ENCODE results near the gene RPS6KC1. TPM values are rescaled to one million over a fixed set of nuclear protein-coding genes. Genes with fewer than 3 reads are reported as not detected.

RPS6KC1 gene
- polyA plus RNA-seq, 3 donors, result 8.9 to 16.0 (median 11.4) TPM

DNA sequence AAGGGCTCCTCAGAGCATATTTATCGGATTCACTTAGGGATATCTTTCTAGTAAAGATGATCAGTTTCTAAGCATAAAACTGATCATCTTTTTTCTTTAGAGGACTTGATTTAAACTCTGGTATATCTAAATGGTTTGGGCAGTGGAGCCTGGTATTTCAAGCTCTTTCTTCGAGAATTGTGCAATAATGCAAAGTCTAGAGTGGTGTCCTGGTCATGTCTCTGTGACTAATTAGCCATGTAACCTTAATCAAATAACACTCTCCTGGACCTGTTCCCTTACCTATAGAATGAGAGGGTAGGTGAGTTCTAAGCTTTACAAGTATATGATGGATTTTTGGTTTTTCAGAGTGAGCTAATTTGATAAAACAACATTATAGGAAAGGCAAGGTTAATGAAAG lies 225.2 kb downstream of the RPS6KC1 start:
- H2AFZ ChIP-seq (ENCODE audit: insufficient read depth, low read depth, low read length, poor library complexity, severe bottlenecking), result no peak overlapping the region
- intact Hi-C loops (cut with micrococcal nuclease), result no loop called here
- 100% methylated on average over 1 of the region's 2 CpGs for WGBS (ENCODE audit: insufficient coverage)

DNA sequence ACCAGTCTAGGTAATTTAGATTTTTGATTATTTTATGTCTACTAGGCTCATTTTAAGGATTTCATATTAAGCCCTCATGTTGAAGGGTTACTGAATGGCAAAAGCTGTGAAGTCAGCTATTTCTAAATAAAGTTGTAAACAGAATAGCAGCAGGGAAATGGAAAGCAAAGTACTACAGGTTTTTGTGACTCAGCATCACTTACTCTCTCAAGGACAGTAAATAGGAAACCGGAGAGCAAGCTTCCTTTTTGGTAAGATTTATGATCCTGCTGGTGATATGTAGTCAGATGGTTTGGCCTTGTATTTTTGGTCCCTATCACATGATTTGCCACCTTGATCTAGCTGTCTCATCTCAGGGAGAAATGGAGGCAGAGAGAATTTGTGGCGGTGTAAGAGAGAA lies 226.0 kb downstream of the RPS6KC1 start:
- H3K4me3 ChIP-seq (replicated peaks in 1 of 3; ENCODE audit: low read depth in 2 of 3, low read length in 3 of 3), result no peak overlapping the region
- Mint-ChIP-seq H3K27ac (no peak overlapping the region), H3K36me3 (peaks cover 30 to 33% of the 10 kb centered on the region in 2 donors), H3K4me1 (no peaks in the 10 kb centered on the region), H3K9me3 (peaks cover 0 to 5% (median 0%) of the 10 kb centered on the region in 7 donors), H3K27me3 (ENCODE audit: low read depth in 3 of 3) (peaks cover 0 to 3% (median 0%) of the 10 kb centered on the region in 3 donors), H3K4me3 (no peak overlapping the region)
- 50% methylated on average over 2 of the region's 2 CpGs for WGBS (ENCODE audit: insufficient coverage)
- no peak for TF ChIP-seq CTCF (IDR thresholded peaks at IDR 0.05)
- no peaks in the 10 kb centered on the region for H3K9me3 ChIP-seq (replicated peaks in 1 of 2; ENCODE audit: control insufficient read depth in 1 of 2, insufficient read depth in 1 of 2, low read length in 2 of 2)
- no peaks in the 10 kb centered on the region for H3K27me3 ChIP-seq (ENCODE audit: control insufficient read depth in 2 of 2, insufficient read depth in 2 of 2, low read length in 2 of 2)
- no peaks in the 10 kb centered on the region for H3K79me2 ChIP-seq (ENCODE audit: insufficient read depth, low read length)
- H3K27ac ChIP-seq (ENCODE audit: low read depth in 1 of 2, low read length in 2 of 2), result no peak overlapping the region
- intact Hi-C loops (cut with micrococcal nuclease), result no loop called here
- H4K20me1 ChIP-seq (ENCODE audit: insufficient read depth, low read length), result no peaks in the 10 kb centered on the region
- no peak for DNase-seq
- no peaks in the 10 kb centered on the region for H3K4me1 ChIP-seq (ENCODE audit: control insufficient read depth in 1 of 2, insufficient read depth in 2 of 2, low read length in 2 of 2)
- H2AFZ ChIP-seq (ENCODE audit: insufficient read depth, low read depth, low read length, poor library complexity, severe bottlenecking), result no peak overlapping the region
- no peak overlapping the region for H3K9ac ChIP-seq (ENCODE audit: insufficient read depth, low read length, poor library complexity, severe bottlenecking)
- H3K4me2 ChIP-seq (replicated peaks; ENCODE audit: extremely low read depth, low read length, poor library complexity, severe bottlenecking), result no peak overlapping the region
- peaks cover 0 to 40% of the 10 kb centered on the region in 2 donors for H3K36me3 ChIP-seq (replicated peaks in 1 of 2; ENCODE audit: control insufficient read depth in 1 of 2, insufficient read depth in 2 of 2, low read length in 2 of 2)

More for the DNA sequence above, 225.2 kb downstream of the RPS6KC1 start:
- TF ChIP-seq CTCF (IDR thresholded peaks at IDR 0.05), result no peak
- Mint-ChIP-seq H3K36me3 (peaks cover 32 to 33% of the 10 kb centered on the region in 2 donors), H3K9me3 (peaks cover 0 to 2% (median 0%) of the 10 kb centered on the region in 7 donors), H3K4me3 (no peak overlapping the region), H3K27me3 (ENCODE audit: low read depth in 3 of 3) (peaks cover 0 to 3% (median 0%) of the 10 kb centered on the region in 3 donors), H3K27ac (no peak overlapping the region), H3K4me1 (no peaks in the 10 kb centered on the region)
- peaks cover 0 to 42% of the 10 kb centered on the region in 2 donors for H3K36me3 ChIP-seq (replicated peaks in 1 of 2; ENCODE audit: control insufficient read depth in 1 of 2, insufficient read depth in 2 of 2, low read length in 2 of 2)
- no peak overlapping the region for H3K9ac ChIP-seq (ENCODE audit: insufficient read depth, low read length, poor library complexity, severe bottlenecking)
- no peaks in the 10 kb centered on the region for H3K9me3 ChIP-seq (replicated peaks in 1 of 2; ENCODE audit: control insufficient read depth in 1 of 2, insufficient read depth in 1 of 2, low read length in 2 of 2)
- no peak overlapping the region for H3K4me2 ChIP-seq (replicated peaks; ENCODE audit: extremely low read depth, low read length, poor library complexity, severe bottlenecking)
- no peaks in the 10 kb centered on the region for H3K79me2 ChIP-seq (ENCODE audit: insufficient read depth, low read length)
- no peaks in the 10 kb centered on the region for H3K4me1 ChIP-seq (ENCODE audit: control insufficient read depth in 1 of 2, insufficient read depth in 2 of 2, low read length in 2 of 2)
- DNase-seq, result no peak
- no peak overlapping the region for H3K27ac ChIP-seq (ENCODE audit: low read depth in 1 of 2, low read length in 2 of 2)
- no peaks in the 10 kb centered on the region for H4K20me1 ChIP-seq (ENCODE audit: insufficient read depth, low read length)
- no peak overlapping the region for H3K4me3 ChIP-seq (replicated peaks in 1 of 3; ENCODE audit: low read depth in 2 of 3, low read length in 3 of 3)
- H3K27me3 ChIP-seq (ENCODE audit: control insufficient read depth in 2 of 2, insufficient read depth in 2 of 2, low read length in 2 of 2), result no peaks in the 10 kb centered on the region
